ENCODE measurements around the gene RFESD. TPM values are rescaled to one million over a fixed set of nuclear protein-coding genes. Genes with fewer than 3 reads are reported as not detected.

The RFESD gene
- total RNA-seq, 1 donor from 2014 or later, result 0.97 TPM

DNA sequence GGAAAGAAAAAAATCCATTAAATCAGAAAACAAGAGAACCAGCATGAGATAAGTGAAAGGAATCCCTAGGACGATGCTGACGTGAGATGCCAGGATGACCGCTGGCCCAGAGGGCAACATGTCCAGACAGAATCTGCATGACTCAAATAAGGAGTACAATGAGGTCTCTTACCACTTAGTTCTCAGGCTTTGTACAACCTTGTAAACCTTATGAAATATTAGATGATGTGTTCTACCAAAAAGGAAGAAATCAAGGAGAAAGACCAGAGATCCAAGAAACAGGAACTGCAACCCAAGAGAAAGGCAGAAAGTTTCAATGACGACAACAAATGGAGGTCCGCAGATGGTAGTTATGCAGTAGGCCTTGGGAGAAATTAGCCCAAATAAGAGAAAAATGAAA, 29.5 kb upstream of the RFESD start:
- no peak for DNase-seq (ENCODE audit: low spot score)
- no peak for TF ChIP-seq CTCF (IDR thresholded peaks at IDR 0.05)
- Mint-ChIP-seq H3K4me1 (ENCODE audit: low read depth) (peaks cover 21% of the 10 kb centered on the region), H3K27ac (ENCODE audit: unreplicated experiment) (no peak overlapping the region), H3K9me3 (ENCODE audit: low read depth) (peaks cover 6% of the 10 kb centered on the region), H3K36me3 (ENCODE audit: low read depth) (peaks cover 1% of the 10 kb centered on the region), H3K4me3 (ENCODE audit: unreplicated experiment) (no peak overlapping the region), H3K27me3 (ENCODE audit: low read depth) (no peaks in the 10 kb centered on the region)

DNA sequence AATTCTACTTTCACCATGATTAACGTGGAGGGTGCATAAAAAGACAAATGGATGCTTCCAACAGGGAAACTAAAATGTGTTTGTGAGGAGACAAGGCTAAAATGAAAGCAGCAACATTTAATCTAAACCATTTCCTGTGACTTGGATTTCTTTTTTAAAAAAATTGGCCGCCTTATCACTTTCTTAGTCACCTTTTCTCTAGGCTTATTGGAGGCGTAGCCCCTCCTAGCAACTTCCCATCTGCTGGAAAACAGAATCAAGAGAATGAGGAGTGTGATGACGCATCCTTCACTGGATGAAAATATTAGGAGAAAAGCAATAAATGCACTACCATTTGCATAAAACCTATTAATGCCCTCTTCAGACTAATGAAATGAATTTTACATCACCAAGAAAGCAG, 27.5 kb upstream of the RFESD start:
- Mint-ChIP-seq H3K27ac (ENCODE audit: unreplicated experiment) (no peak overlapping the region), H3K27me3 (ENCODE audit: low read depth) (no peaks in the 10 kb centered on the region), H3K9me3 (ENCODE audit: low read depth) (no peaks in the 10 kb centered on the region)

DNA sequence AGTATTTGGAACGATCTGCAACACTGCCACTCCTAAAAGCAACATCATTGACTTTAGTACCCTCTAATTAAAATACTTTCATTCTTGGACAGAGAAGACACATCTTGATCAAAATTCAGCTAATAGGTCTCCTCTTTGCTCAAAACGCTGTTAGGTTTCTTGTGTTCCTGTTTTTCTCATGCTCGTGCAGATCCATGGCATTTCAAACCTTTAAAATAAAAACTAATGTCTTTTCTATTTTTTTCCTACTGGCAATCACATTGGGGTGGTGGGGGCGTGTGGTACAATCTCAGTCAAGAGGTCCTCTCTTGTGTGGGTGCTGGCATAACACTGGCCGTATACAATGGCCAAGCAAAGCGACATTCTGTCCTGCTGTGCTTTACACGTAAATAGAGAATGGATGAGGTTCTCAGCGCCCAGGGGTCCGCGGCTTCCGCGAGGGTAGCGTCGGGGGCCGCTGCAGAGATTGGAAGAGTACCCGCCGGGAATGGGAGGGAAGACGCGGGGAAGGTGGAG, 27.0 kb upstream of the RFESD start:
- H3K27me3 Mint-ChIP-seq (ENCODE audit: low read depth), result no peaks in the 10 kb centered on the region
- no peak overlapping the region for H3K27ac Mint-ChIP-seq (ENCODE audit: unreplicated experiment)
- no peak for TF ChIP-seq CTCF (IDR thresholded peaks at IDR 0.05)
- H3K9me3 Mint-ChIP-seq (ENCODE audit: low read depth), result no peaks in the 10 kb centered on the region
- H3K4me3 Mint-ChIP-seq (ENCODE audit: unreplicated experiment), result peak overlapping the region; percentile 82
- no peaks in the 10 kb centered on the region for H3K36me3 Mint-ChIP-seq (ENCODE audit: low read depth)
- H3K4me1 Mint-ChIP-seq (ENCODE audit: low read depth), result peaks cover 21% of the 10 kb centered on the region
- DNase-seq (ENCODE audit: low spot score), result no peak

More for the DNA sequence above, 27.5 kb upstream of the RFESD start:
- no peaks in the 10 kb centered on the region for H3K36me3 Mint-ChIP-seq (ENCODE audit: low read depth)
- no peak for DNase-seq (ENCODE audit: low spot score)
- H3K4me3 Mint-ChIP-seq (ENCODE audit: unreplicated experiment), result peak overlapping the region; percentile 82
- peaks cover 21% of the 10 kb centered on the region for H3K4me1 Mint-ChIP-seq (ENCODE audit: low read depth)
- TF ChIP-seq CTCF (IDR thresholded peaks at IDR 0.05), result no peak

DNA sequence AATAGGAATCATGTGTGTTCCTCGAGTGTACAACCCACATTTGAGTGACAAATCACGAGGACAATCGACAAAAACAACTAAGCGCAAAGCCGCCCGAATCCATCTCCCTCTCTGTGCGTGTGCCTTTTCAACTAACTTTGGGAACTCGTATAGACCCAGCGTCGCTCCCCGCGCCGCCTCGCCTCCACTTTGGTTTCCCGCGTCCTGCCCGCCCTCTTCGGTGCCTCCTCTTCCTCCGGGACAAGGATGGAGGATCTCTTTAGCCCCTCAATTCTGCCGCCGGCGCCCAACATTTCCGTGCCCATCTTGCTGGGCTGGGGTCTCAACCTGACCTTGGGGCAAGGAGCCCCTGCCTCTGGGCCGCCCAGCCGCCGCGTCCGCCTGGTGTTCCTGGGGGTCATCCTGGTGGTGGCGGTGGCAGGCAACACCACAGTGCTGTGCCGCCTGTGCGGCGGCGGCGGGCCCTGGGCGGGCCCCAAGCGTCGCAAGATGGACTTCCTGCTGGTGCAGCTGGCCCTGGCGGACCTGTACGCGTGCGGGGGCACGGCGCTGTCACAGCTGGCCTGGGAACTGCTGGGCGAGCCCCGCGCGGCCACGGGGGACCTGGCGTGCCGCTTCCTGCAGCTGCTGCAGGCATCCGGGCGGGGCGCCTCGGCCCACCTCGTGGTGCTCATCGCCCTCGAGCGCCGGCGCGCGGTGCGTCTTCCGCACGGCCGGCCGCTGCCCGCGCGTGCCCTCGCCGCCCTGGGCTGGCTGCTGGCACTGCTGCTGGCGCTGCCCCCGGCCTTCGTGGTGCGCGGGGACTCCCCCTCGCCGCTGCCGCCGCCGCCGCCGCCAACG, 26.3 kb upstream of the RFESD start, which contains the start of gene GPR150:
GPR150 (plus strand) TSS at position 58 of the 840 bp plus-strand sequence; CDS start at position 247, 189 bp downstream.
- H3K4me3 Mint-ChIP-seq (ENCODE audit: unreplicated experiment), result peak within 1 kb of the TSS; percentile 82
- no peaks in the 10 kb centered on the region for H3K27me3 Mint-ChIP-seq (ENCODE audit: low read depth)
- no peak for TF ChIP-seq CTCF (IDR thresholded peaks at IDR 0.05)
- peaks cover 21% of the 10 kb centered on the region for H3K4me1 Mint-ChIP-seq (ENCODE audit: low read depth)
- DNase-seq (ENCODE audit: low spot score), result no peak
- H3K9me3 Mint-ChIP-seq (ENCODE audit: low read depth), result no peaks in the 10 kb centered on the region
- no peaks in the 10 kb centered on the region for H3K36me3 Mint-ChIP-seq (ENCODE audit: low read depth)
- no peak within 1 kb of the TSS for H3K27ac Mint-ChIP-seq (ENCODE audit: unreplicated experiment)

GRCh38 chr5:95620870-95621838, 25.4 kb upstream of the RFESD start:
- H3K36me3 Mint-ChIP-seq (ENCODE audit: low read depth), result no peaks in the 10 kb centered on the region
- peak overlapping the region; percentile 67 for H3K4me3 Mint-ChIP-seq (ENCODE audit: unreplicated experiment)
- peak; percentile 30 for TF ChIP-seq CTCF (IDR thresholded peaks at IDR 0.05)
- H3K27ac Mint-ChIP-seq (ENCODE audit: unreplicated experiment), result no peak overlapping the region
- no peaks in the 10 kb centered on the region for H3K27me3 Mint-ChIP-seq (ENCODE audit: low read depth)
- peaks cover 21% of the 10 kb centered on the region for H3K4me1 Mint-ChIP-seq (ENCODE audit: low read depth)
- H3K9me3 Mint-ChIP-seq (ENCODE audit: low read depth), result no peaks in the 10 kb centered on the region
- no peak for DNase-seq (ENCODE audit: low spot score)
